HAP-1 (cell line): ENCODE measurements around the gene MYD88.
A peak's percentile ranks its signal among the peaks of the same experiment; 100 is the strongest.

Experiments
- DNase-seq, 2 experiments: peaks; one replicate each; pipeline ENCODE4 v3.0.0-alpha.2; 2016 to 2020; ENCODE audit warnings: low spot score in 2 of 2
- H3K27me3 ChIP-seq: fragments of 250-450 bp; sonication (Bioruptor Pico); 2 replicates; pipeline ENCODE4 v1.5.1; 2020; ENCODE audit warnings: low read depth, mild to moderate bottlenecking, moderate library complexity
- H3K36me3 ChIP-seq: fragments of 250-450 bp; sonication (Bioruptor Pico); replicated peaks from 2 replicates; pipeline ENCODE4 v1.5.1; 2020; ENCODE audit warnings: mild to moderate bottlenecking
- H3K4me1 ChIP-seq: fragments of 250-450 bp; sonication (Bioruptor Pico); 2 replicates; pipeline ENCODE4 v1.5.1; 2020; ENCODE audit warnings: mild to moderate bottlenecking
- H3K4me3 ChIP-seq: fragments of 250-450 bp; sonication (Bioruptor Pico); 2 replicates; pipeline ENCODE4 v1.5.1; 2020; ENCODE audit warnings: mild to moderate bottlenecking, moderate library complexity
- H3K9me3 ChIP-seq: fragments of 250-450 bp; sonication (Bioruptor Pico); 2 replicates; pipeline ENCODE4 v1.5.1; 2020; ENCODE audit warnings: mild to moderate bottlenecking, moderate library complexity
- in situ Hi-C: fragments of 300-500 bp; cut with MboI; formaldehyde crosslinking; loops from 3 replicates; pipeline ENCODE4 v1.14.3; 2020; ENCODE audit warnings: low sequenced_read_pairs, inconsistent platforms, mixed read lengths

The MYD88 gene

GRCh38 chr3:38138349-38139190 is at the start of gene MYD88:
TSS of gene MYD88 (plus strand) at chr3:38138661. CDS start at chr3:38138701, 40 bp downstream.
- H3K4me1 ChIP-seq, result peaks cover 28% of the 10 kb centered on the region
- H3K27me3 ChIP-seq, result no peaks in the 10 kb centered on the region
- H3K36me3 ChIP-seq, result peaks cover 30% of the 10 kb centered on the region
- in situ Hi-C loops, result no loop called here
- H3K4me3 ChIP-seq, result peak within 1 kb of the TSS; percentile 79
- peak; percentile 48 to 88 for DNase-seq
- H3K9me3 ChIP-seq, result no peaks in the 10 kb centered on the region

- Histone ChIP-seq H3K9me3 (peaks cover under 1% of the 10 kb centered on the region; the same call in 1 of the 2 replicates), H3K4me1 (no peaks in the 10 kb centered on the region), H3K27me3 (peaks cover 21% of the 10 kb centered on the region), H3K4me3 (no peak overlapping the region), H3K36me3 (no peaks in the 10 kb centered on the region)
- DNase-seq, result no peak
- in situ Hi-C loops, result no loop called here
These were observed 49.3 kb upstream of the MYD88 start for GRCh38 chr3:38089163-38089562.

GRCh38 chr3:38090453-38090852 is 48.0 kb upstream of the MYD88 start:
- no peak overlapping the region for H3K4me3 ChIP-seq
- H3K9me3 ChIP-seq, result no peaks in the 10 kb centered on the region
- DNase-seq, result no peak
- H3K36me3 ChIP-seq, result no peaks in the 10 kb centered on the region
- in situ Hi-C loops, result no loop called here
- H3K27me3 ChIP-seq, result peaks cover 23% of the 10 kb centered on the region
- H3K4me1 ChIP-seq, result no peaks in the 10 kb centered on the region

GRCh38 chr3:38094999-38095398 is 43.5 kb upstream of the MYD88 start:
- DNase-seq, result no peak
- Histone ChIP-seq H3K9me3 (no peaks in the 10 kb centered on the region), H3K4me1 (no peaks in the 10 kb centered on the region), H3K27me3 (peaks cover 26% of the 10 kb centered on the region), H3K36me3 (no peaks in the 10 kb centered on the region), H3K4me3 (no peak overlapping the region)
- in situ Hi-C loops, result no loop called here

GRCh38 chr3:38095669-38096483 is 42.6 kb upstream of the MYD88 start:
- H3K4me1 ChIP-seq, result no peaks in the 10 kb centered on the region
- no peaks in the 10 kb centered on the region for H3K9me3 ChIP-seq
- H3K27me3 ChIP-seq, result peaks cover 30% of the 10 kb centered on the region
- H3K36me3 ChIP-seq, result no peaks in the 10 kb centered on the region
- no peak overlapping the region for H3K4me3 ChIP-seq
- DNase-seq, result no peak
- in situ Hi-C loops, result no loop called here

GRCh38 chr3:38097446-38098375 is 40.8 kb upstream of the MYD88 start:
- Histone ChIP-seq H3K4me3 (no peak overlapping the region), H3K9me3 (no peaks in the 10 kb centered on the region), H3K4me1 (no peaks in the 10 kb centered on the region), H3K27me3 (peaks cover 24% of the 10 kb centered on the region), H3K36me3 (no peaks in the 10 kb centered on the region)
- no peak for DNase-seq
- in situ Hi-C loops, result no loop called here

GRCh38 chr3:38098376-38098723 is 40.1 kb upstream of the MYD88 start:
- no peak for DNase-seq
- no peaks in the 10 kb centered on the region for H3K4me1 ChIP-seq
- peaks cover 18% of the 10 kb centered on the region for H3K27me3 ChIP-seq
- H3K4me3 ChIP-seq, result no peak overlapping the region
- H3K36me3 ChIP-seq, result no peaks in the 10 kb centered on the region
- H3K9me3 ChIP-seq, result no peaks in the 10 kb centered on the region
- in situ Hi-C loops, result no loop called here

GRCh38 chr3:38099518-38099917 is 38.9 kb upstream of the MYD88 start:
- in situ Hi-C loops, result no loop called here
- Histone ChIP-seq H3K9me3 (no peaks in the 10 kb centered on the region), H3K4me1 (no peaks in the 10 kb centered on the region), H3K36me3 (no peaks in the 10 kb centered on the region), H3K4me3 (no peak overlapping the region), H3K27me3 (peaks cover 10% of the 10 kb centered on the region)
- DNase-seq, result no peak

GRCh38 chr3:38100498-38100897 is 38.0 kb upstream of the MYD88 start:
- H3K9me3 ChIP-seq, result no peaks in the 10 kb centered on the region
- peaks cover 10% of the 10 kb centered on the region for H3K27me3 ChIP-seq
- no peaks in the 10 kb centered on the region for H3K4me1 ChIP-seq
- no peak overlapping the region for H3K4me3 ChIP-seq
- no peaks in the 10 kb centered on the region for H3K36me3 ChIP-seq
- no peak for DNase-seq
- in situ Hi-C loops, result no loop called here

GRCh38 chr3:38101811-38102443 is 36.5 kb upstream of the MYD88 start:
- Histone ChIP-seq H3K36me3 (no peaks in the 10 kb centered on the region), H3K4me3 (no peak overlapping the region), H3K27me3 (peaks cover 10% of the 10 kb centered on the region), H3K9me3 (no peaks in the 10 kb centered on the region), H3K4me1 (no peaks in the 10 kb centered on the region)
- DNase-seq, result no peak
- in situ Hi-C loops, result no loop called here

GRCh38 chr3:38102444-38102814 is 36.0 kb upstream of the MYD88 start:
- DNase-seq, result no peak
- H3K27me3 ChIP-seq, result peaks cover 10% of the 10 kb centered on the region
- no peaks in the 10 kb centered on the region for H3K9me3 ChIP-seq
- in situ Hi-C loops, result no loop called here
- no peak overlapping the region for H3K4me3 ChIP-seq
- H3K4me1 ChIP-seq, result no peaks in the 10 kb centered on the region
- no peaks in the 10 kb centered on the region for H3K36me3 ChIP-seq

GRCh38 chr3:38105525-38105924 is 32.9 kb upstream of the MYD88 start:
- Histone ChIP-seq H3K36me3 (no peaks in the 10 kb centered on the region), H3K4me1 (no peaks in the 10 kb centered on the region), H3K27me3 (peaks cover 6% of the 10 kb centered on the region; the same call in 1 of the 2 replicates), H3K9me3 (no peaks in the 10 kb centered on the region), H3K4me3 (no peak overlapping the region)
- in situ Hi-C loops, result no loop called here
- no peak for DNase-seq
